Right hindlimb (tissue), 1 donor: ENCODE results near the gene PHACTR3.

Experiments used
- DNase-seq: peaks from one replicate; pipeline ENCODE4 v3.0.0-alpha.2; 2018

The PHACTR3 gene

GRCh38 chr20:59574308-59574707, 30.0 kb upstream of the PHACTR3 start:
- DNase-seq = no peak

GRCh38 chr20:59575216-59575615, 29.1 kb upstream of the PHACTR3 start:
- no peak for DNase-seq

- DNase-seq = no peak
Observed at GRCh38 chr20:59575653-59576052, 28.7 kb upstream of the PHACTR3 start.

GRCh38 chr20:59576216-59576953, 28.0 kb upstream of the PHACTR3 start:
- peak; percentile 36 for DNase-seq

- no peak for DNase-seq
Observed at GRCh38 chr20:59577037-59577808, 27.1 kb upstream of the PHACTR3 start.

- peak; percentile 15 for DNase-seq
Observed at GRCh38 chr20:59577809-59578435, 26.4 kb upstream of the PHACTR3 start.

- peak; percentile 11 for DNase-seq
Observed at GRCh38 chr20:59578436-59579403, 25.6 kb upstream of the PHACTR3 start.

GRCh38 chr20:59579404-59580145, 24.8 kb upstream of the PHACTR3 start:
- DNase-seq = no peak

- no peak for DNase-seq
Observed at GRCh38 chr20:59580146-59580946, 24.0 kb upstream of the PHACTR3 start.

- DNase-seq = no peak
Observed at GRCh38 chr20:59580991-59581401, 23.3 kb upstream of the PHACTR3 start.

- no peak for DNase-seq
Observed at GRCh38 chr20:59581993-59582679, 22.2 kb upstream of the PHACTR3 start.

- peak; percentile 59 for DNase-seq
Observed at GRCh38 chr20:59583428-59584277, 20.7 kb upstream of the PHACTR3 start.

GRCh38 chr20:59584278-59584925, 19.9 kb upstream of the PHACTR3 start:
- no peak for DNase-seq

GRCh38 chr20:59585714-59586409, 18.5 kb upstream of the PHACTR3 start:
- no peak for DNase-seq

GRCh38 chr20:59586613-59587012, 17.7 kb upstream of the PHACTR3 start:
- DNase-seq = no peak

GRCh38 chr20:59587570-59587969, 16.8 kb upstream of the PHACTR3 start:
- DNase-seq = no peak

GRCh38 chr20:59588236-59588855, 16.0 kb upstream of the PHACTR3 start:
- no peak for DNase-seq
